ENCODE results near the gene GLRX2. TPM values are rescaled to one million over a fixed set of nuclear protein-coding genes. Genes with fewer than 3 reads are reported as not detected.

The GLRX2 gene
- total and polyA plus RNA-seq, 5 donors, result 25.3 to 37.3 (median 31.7) TPM

GRCh38 chr1:193087893-193088292 lies 17.3 kb downstream of the GLRX2 start:
- peak; percentile 63 to 67 for ATAC-seq

GRCh38 chr1:193086342-193086741 lies 18.9 kb downstream of the GLRX2 start:
- no peak overlapping the region for H3K4me3 ChIP-seq (ENCODE audit: low read length)
- ATAC-seq (no peak), DNase-seq (no peak)
- intact Hi-C loops (cut with DNase I), result no loop called here
- H3K4me1 ChIP-seq (ENCODE audit: control insufficient read depth, insufficient read depth, low read length), result no peaks in the 10 kb centered on the region
- WGBS, result 93% methylated on average over 3 of the region's 3 CpGs
- H3K27me3 ChIP-seq (ENCODE audit: control insufficient read depth, insufficient read depth), result no peaks in the 10 kb centered on the region
- H3K9me3 ChIP-seq (ENCODE audit: control insufficient read depth, low read length), result no peaks in the 10 kb centered on the region
- H3K27ac ChIP-seq (ENCODE audit: low read length), result no peak overlapping the region

More at GRCh38 chr1:193087893-193088292, 17.3 kb downstream of the GLRX2 start:
- Histone ChIP-seq H3K27ac (ENCODE audit: low read length) (peak overlapping the region; percentile 58), H3K27me3 (ENCODE audit: control insufficient read depth, insufficient read depth) (no peaks in the 10 kb centered on the region), H3K4me3 (ENCODE audit: low read length) (no peak overlapping the region), H3K9me3 (ENCODE audit: control insufficient read depth, low read length) (no peaks in the 10 kb centered on the region), H3K4me1 (ENCODE audit: control insufficient read depth, insufficient read depth, low read length) (no peaks in the 10 kb centered on the region)
- no peak for DNase-seq
- WGBS, result 38% methylated on average over 3 of the region's 3 CpGs
- intact Hi-C loops (cut with DNase I), result no loop called here

GRCh38 chr1:193085263-193085662 lies 20.0 kb downstream of the GLRX2 start:
- no peaks in the 10 kb centered on the region for H3K4me1 ChIP-seq (ENCODE audit: control insufficient read depth, insufficient read depth, low read length)
- H3K9me3 ChIP-seq (ENCODE audit: control insufficient read depth, low read length), result no peaks in the 10 kb centered on the region
- H3K27ac ChIP-seq (ENCODE audit: low read length), result no peak overlapping the region
- H3K4me3 ChIP-seq (ENCODE audit: low read length), result no peak overlapping the region
- no peaks in the 10 kb centered on the region for H3K27me3 ChIP-seq (ENCODE audit: control insufficient read depth, insufficient read depth)
- intact Hi-C loops (cut with DNase I), result no loop called here
- ATAC-seq, result peak in 1 of 2 donors; percentile 70
- WGBS, result 77% methylated on average over 1 of the region's 1 CpG
- no peak for DNase-seq

- intact Hi-C loops (cut with DNase I), result no loop called here
- ATAC-seq, result no peak
- Histone ChIP-seq H3K4me1 (ENCODE audit: control insufficient read depth, insufficient read depth, low read length) (no peaks in the 10 kb centered on the region), H3K4me3 (ENCODE audit: low read length) (no peak overlapping the region), H3K27me3 (ENCODE audit: control insufficient read depth, insufficient read depth) (no peaks in the 10 kb centered on the region), H3K9me3 (ENCODE audit: control insufficient read depth, low read length) (no peaks in the 10 kb centered on the region), H3K27ac (ENCODE audit: low read length) (no peak overlapping the region)
- WGBS, result 94% methylated on average over 6 of the region's 6 CpGs
- no peak for DNase-seq
Measured at GRCh38 chr1:193083365-193084088, 21.7 kb downstream of the GLRX2 start.

- no peaks in the 10 kb centered on the region for H3K4me1 ChIP-seq (ENCODE audit: control insufficient read depth, insufficient read depth, low read length)
- no peak for ATAC-seq
- WGBS, result 93% methylated on average over 3 of the region's 3 CpGs
Measured at GRCh38 chr1:193079187-193079586, 26.0 kb downstream of the GLRX2 start.

GRCh38 chr1:193077991-193078390 lies 27.2 kb downstream of the GLRX2 start:
- Histone ChIP-seq H3K4me1 (ENCODE audit: control insufficient read depth, insufficient read depth, low read length) (no peaks in the 10 kb centered on the region), H3K27me3 (ENCODE audit: control insufficient read depth, insufficient read depth) (no peaks in the 10 kb centered on the region), H3K9me3 (ENCODE audit: control insufficient read depth, low read length) (no peaks in the 10 kb centered on the region), H3K27ac (ENCODE audit: low read length) (no peak overlapping the region), H3K4me3 (ENCODE audit: low read length) (no peak overlapping the region)
- DNase-seq, result no peak
- intact Hi-C loops (cut with DNase I), result no loop called here
- no peak for ATAC-seq

More at GRCh38 chr1:193079187-193079586, 26.0 kb downstream of the GLRX2 start:
- H3K9me3 ChIP-seq (ENCODE audit: control insufficient read depth, low read length), result no peaks in the 10 kb centered on the region
- no peak for DNase-seq
- no peak overlapping the region for H3K4me3 ChIP-seq (ENCODE audit: low read length)
- H3K27ac ChIP-seq (ENCODE audit: low read length), result no peak overlapping the region
- no peaks in the 10 kb centered on the region for H3K27me3 ChIP-seq (ENCODE audit: control insufficient read depth, insufficient read depth)
- intact Hi-C loops (cut with DNase I), result no loop called here

- H3K9me3 ChIP-seq (ENCODE audit: control insufficient read depth, low read length), result no peaks in the 10 kb centered on the region
- H3K4me3 ChIP-seq (ENCODE audit: low read length), result no peak overlapping the region
- DNase-seq (no peak), ATAC-seq (peak; percentile 26 to 45)
- intact Hi-C loops (cut with DNase I), result no loop called here
- H3K27me3 ChIP-seq (ENCODE audit: control insufficient read depth, insufficient read depth), result no peaks in the 10 kb centered on the region
- WGBS, result 58% methylated on average over 5 of the region's 5 CpGs
- peaks cover 3% of the 10 kb centered on the region for H3K4me1 ChIP-seq (ENCODE audit: control insufficient read depth, insufficient read depth, low read length)
- peak overlapping the region; percentile 78 for H3K27ac ChIP-seq (ENCODE audit: low read length)
Measured at GRCh38 chr1:193070942-193071341, 34.3 kb downstream of the GLRX2 start.

- Histone ChIP-seq H3K4me1 (ENCODE audit: control insufficient read depth, insufficient read depth, low read length) (peaks cover 3% of the 10 kb centered on the region), H3K27ac (ENCODE audit: low read length) (no peak overlapping the region), H3K4me3 (ENCODE audit: low read length) (no peak overlapping the region), H3K27me3 (ENCODE audit: control insufficient read depth, insufficient read depth) (no peaks in the 10 kb centered on the region), H3K9me3 (ENCODE audit: control insufficient read depth, low read length) (no peaks in the 10 kb centered on the region)
- 58% methylated on average over 2 of the region's 2 CpGs for WGBS
- intact Hi-C loops (cut with DNase I), result no loop called here
- ATAC-seq, result peak in 1 of 2 donors; percentile 37
- DNase-seq, result no peak
Measured at GRCh38 chr1:193070386-193070753, 34.8 kb downstream of the GLRX2 start.

GRCh38 chr1:193069748-193070385 lies 35.3 kb downstream of the GLRX2 start:
- intact Hi-C loops (cut with DNase I), result no loop called here
- Histone ChIP-seq H3K9me3 (ENCODE audit: control insufficient read depth, low read length) (no peaks in the 10 kb centered on the region), H3K4me1 (ENCODE audit: control insufficient read depth, insufficient read depth, low read length) (peaks cover 3% of the 10 kb centered on the region), H3K4me3 (ENCODE audit: low read length) (no peak overlapping the region), H3K27me3 (ENCODE audit: control insufficient read depth, insufficient read depth) (no peaks in the 10 kb centered on the region), H3K27ac (ENCODE audit: low read length) (no peak overlapping the region)
- ATAC-seq (peak in 1 of 2 donors; percentile 20), DNase-seq (no peak)
- 87% methylated on average over 4 of the region's 4 CpGs for WGBS

GRCh38 chr1:193068013-193068412 lies 37.2 kb downstream of the GLRX2 start:
- no peak overlapping the region for H3K27ac ChIP-seq (ENCODE audit: low read length)
- ATAC-seq, result no peak
- no peak overlapping the region for H3K4me3 ChIP-seq (ENCODE audit: low read length)
- no peaks in the 10 kb centered on the region for H3K9me3 ChIP-seq (ENCODE audit: control insufficient read depth, low read length)
- intact Hi-C loops (cut with DNase I), result no loop called here
- no peaks in the 10 kb centered on the region for H3K27me3 ChIP-seq (ENCODE audit: control insufficient read depth, insufficient read depth)
- DNase-seq, result no peak
- peaks cover 3% of the 10 kb centered on the region for H3K4me1 ChIP-seq (ENCODE audit: control insufficient read depth, insufficient read depth, low read length)

GRCh38 chr1:193066606-193067005 lies 38.6 kb downstream of the GLRX2 start:
- DNase-seq, result no peak
- intact Hi-C loops (cut with DNase I), result no loop called here
- Histone ChIP-seq H3K27me3 (ENCODE audit: control insufficient read depth, insufficient read depth) (no peaks in the 10 kb centered on the region), H3K27ac (ENCODE audit: low read length) (no peak overlapping the region), H3K4me1 (ENCODE audit: control insufficient read depth, insufficient read depth, low read length) (peaks cover 3% of the 10 kb centered on the region), H3K4me3 (ENCODE audit: low read length) (no peak overlapping the region), H3K9me3 (ENCODE audit: control insufficient read depth, low read length) (no peaks in the 10 kb centered on the region)
- no peak for ATAC-seq
- 87% methylated on average over 4 of the region's 4 CpGs for WGBS
